Measurements from ENCODE around the gene DLX6. TPM values are rescaled to one million over a fixed set of nuclear protein-coding genes. Genes with fewer than 3 reads are reported as not detected.

DLX6 gene
- total RNA-seq: not detected
- total RNA-seq: 0 reads per million in 2 donors

DNA sequence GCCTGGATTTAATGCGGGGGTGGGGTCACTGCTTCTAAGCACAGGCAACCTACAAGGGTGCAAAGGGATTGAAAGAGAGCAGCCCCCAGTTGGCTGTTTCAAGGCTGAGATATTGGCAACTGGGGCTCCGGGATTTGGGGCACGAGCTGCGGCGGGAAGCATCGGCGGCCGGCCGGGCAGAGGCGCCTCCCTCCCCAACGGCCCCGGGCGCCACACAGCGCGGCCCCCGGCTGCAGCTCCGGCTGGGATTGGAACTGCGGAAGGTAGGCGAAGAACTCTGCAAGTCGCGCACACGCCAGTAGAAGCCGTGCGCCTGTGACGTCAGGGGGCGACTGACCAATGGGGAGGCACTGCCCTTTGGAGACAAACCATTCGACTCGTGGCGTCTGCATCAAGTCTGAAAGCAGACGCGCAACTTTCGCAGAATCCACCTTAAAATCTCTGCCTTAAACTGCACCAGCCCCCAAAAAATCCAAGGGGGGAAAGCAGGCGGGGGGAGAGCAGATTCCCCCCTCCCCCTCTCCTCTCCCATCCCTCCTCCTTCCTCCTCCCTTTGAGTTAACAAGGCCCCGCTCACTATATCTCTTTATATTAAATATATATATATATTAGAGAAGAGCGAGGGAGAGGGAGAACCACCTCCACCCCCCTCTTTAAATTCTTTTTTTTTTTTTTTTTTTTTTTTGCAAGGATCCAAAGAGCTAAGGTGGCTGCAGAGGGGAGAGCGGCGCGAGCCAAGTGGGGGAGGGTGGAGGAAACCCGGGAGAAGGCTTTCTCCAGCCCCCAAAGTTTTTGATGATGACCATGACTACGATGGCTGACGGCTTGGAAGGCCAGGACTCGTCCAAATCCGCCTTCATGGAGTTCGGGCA is at the start of gene DLX6:
Gene DLX6 (plus strand): TSS at position 371 of the 872 bp plus-strand sequence. CDS start 425 bp downstream, at position 796.
- peak within 1 kb of the TSS; percentile 80 for H3K4me3 Mint-ChIP-seq
- H3K9me3 ChIP-seq (ENCODE audit: control insufficient read depth, low read length, poor library complexity, severe bottlenecking): peaks cover 8% of the 10 kb centered on the region
- H3K27ac Mint-ChIP-seq: peak within 1 kb of the TSS; percentile 4
- H3K4me1 Mint-ChIP-seq: peaks cover 5% of the 10 kb centered on the region
- DNase-seq (no peak), ATAC-seq (peak; percentile 25)
- no peaks in the 10 kb centered on the region for H3K36me3 Mint-ChIP-seq (ENCODE audit: low read depth)
- peaks cover 78% of the 10 kb centered on the region for H3K27me3 Mint-ChIP-seq

DNA sequence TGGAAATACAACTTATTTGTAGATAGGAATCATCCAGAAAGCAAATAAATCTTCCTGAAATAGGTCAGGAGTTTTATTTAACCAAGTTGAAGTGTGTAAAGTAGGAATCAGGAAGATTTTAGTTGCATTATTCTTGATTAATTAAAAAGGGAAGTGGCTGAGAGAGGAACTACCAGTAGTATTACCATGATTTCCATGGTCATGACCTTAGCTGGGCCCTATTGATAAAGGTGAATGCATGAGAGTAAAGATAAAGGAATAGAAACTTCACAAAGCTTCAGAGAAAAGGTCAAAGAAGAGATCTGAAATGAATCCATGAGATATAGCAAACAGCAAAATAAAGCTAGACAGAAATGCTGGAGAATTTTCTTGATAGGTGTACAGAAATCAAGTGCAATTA is 46.2 kb upstream of the DLX6 start:
- Mint-ChIP-seq H3K4me3 (no peak overlapping the region), H3K27ac (no peak overlapping the region), H3K36me3 (ENCODE audit: low read depth) (no peaks in the 10 kb centered on the region), H3K27me3 (peaks cover 8% of the 10 kb centered on the region), H3K4me1 (no peaks in the 10 kb centered on the region)
- no peaks in the 10 kb centered on the region for H3K9me3 ChIP-seq (ENCODE audit: control insufficient read depth, low read length, poor library complexity, severe bottlenecking)
- DNase-seq (no peak), ATAC-seq (no peak)

DNA sequence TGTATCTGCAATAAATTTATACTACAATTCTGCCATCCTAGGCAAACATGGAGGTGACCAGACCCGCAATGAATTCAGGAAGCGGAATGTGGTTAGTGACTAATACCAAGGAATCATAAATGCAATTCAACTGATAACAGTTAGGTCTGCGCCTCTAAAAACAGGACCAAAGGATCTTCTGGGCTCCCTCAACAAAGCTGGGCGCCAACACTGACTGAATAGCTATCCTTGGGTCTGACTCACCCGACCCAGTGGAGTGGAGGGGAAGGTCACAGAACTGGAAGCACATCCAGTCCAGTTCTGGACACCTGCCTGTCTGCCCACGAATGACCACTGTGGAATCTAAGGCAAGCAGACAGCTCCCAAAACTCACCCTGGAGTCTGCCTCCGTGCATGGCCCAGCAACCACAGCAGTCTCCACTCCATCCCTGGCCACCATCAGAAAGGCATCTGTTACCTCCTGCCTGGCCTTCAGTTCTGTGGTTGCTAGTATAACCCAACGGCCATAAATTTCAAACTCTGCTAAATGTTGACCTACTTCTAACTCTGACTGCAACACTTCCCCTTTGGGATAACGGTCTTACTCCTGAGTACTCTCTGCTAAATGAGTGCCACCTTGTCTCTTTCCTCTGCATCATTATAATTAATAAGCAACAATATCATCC is 43.0 kb upstream of the DLX6 start:
- H3K27ac Mint-ChIP-seq: no peak overlapping the region
- no peaks in the 10 kb centered on the region for H3K36me3 Mint-ChIP-seq (ENCODE audit: low read depth)
- DNase-seq (no peak), ATAC-seq (no peak)
- H3K27me3 Mint-ChIP-seq: peaks cover 23% of the 10 kb centered on the region
- H3K4me3 Mint-ChIP-seq: no peak overlapping the region
- H3K4me1 Mint-ChIP-seq: no peaks in the 10 kb centered on the region
- no peaks in the 10 kb centered on the region for H3K9me3 ChIP-seq (ENCODE audit: control insufficient read depth, low read length, poor library complexity, severe bottlenecking)

- H3K9me3 ChIP-seq (ENCODE audit: control insufficient read depth, low read length, poor library complexity, severe bottlenecking): no peaks in the 10 kb centered on the region
- no peaks in the 10 kb centered on the region for H3K4me1 Mint-ChIP-seq
- ATAC-seq (no peak), DNase-seq (no peak)
- peaks cover 67% of the 10 kb centered on the region for H3K27me3 Mint-ChIP-seq
- H3K27ac Mint-ChIP-seq: no peak overlapping the region
- H3K4me3 Mint-ChIP-seq: peak overlapping the region; percentile 1
- no peaks in the 10 kb centered on the region for H3K36me3 Mint-ChIP-seq (ENCODE audit: low read depth)
Observed at GRCh38 chr7:96968981-96969380, 36.4 kb upstream of the DLX6 start.

DNA sequence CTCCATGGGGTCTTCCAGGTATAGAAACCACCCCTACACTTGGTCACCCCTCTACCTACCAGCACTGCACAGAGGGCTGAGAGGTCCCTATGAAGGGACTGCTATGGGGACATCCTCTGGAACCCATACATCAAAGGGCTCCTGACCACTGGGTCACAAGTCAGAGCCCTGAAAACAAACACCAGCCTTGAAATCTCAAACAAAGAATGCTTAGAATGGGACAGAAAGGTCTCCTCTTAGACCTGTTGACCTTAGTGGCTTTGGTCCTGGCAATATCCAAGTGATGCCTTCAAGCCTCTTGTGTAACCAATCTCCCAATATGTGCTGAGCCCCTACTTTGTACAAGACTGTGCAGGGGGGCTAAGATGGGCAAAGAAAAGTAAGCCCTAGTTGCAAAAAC is 34.6 kb upstream of the DLX6 start:
- Mint-ChIP-seq H3K4me3 (no peak overlapping the region), H3K36me3 (ENCODE audit: low read depth) (no peaks in the 10 kb centered on the region), H3K4me1 (no peaks in the 10 kb centered on the region), H3K27ac (no peak overlapping the region), H3K27me3 (peaks cover 66% of the 10 kb centered on the region)
- no peak for ATAC-seq
- DNase-seq: no peak
- H3K9me3 ChIP-seq (ENCODE audit: control insufficient read depth, low read length, poor library complexity, severe bottlenecking): no peaks in the 10 kb centered on the region

GRCh38 chr7:96973986-96974385 is 31.4 kb upstream of the DLX6 start:
- Mint-ChIP-seq H3K4me3 (no peak overlapping the region), H3K27ac (no peak overlapping the region), H3K4me1 (no peaks in the 10 kb centered on the region), H3K36me3 (ENCODE audit: low read depth) (no peaks in the 10 kb centered on the region), H3K27me3 (peaks cover 60% of the 10 kb centered on the region)
- no peak for DNase-seq
- ATAC-seq: no peak
- H3K9me3 ChIP-seq (ENCODE audit: control insufficient read depth, low read length, poor library complexity, severe bottlenecking): no peaks in the 10 kb centered on the region

GRCh38 chr7:96976106-96976505 is 29.2 kb upstream of the DLX6 start:
- ATAC-seq: no peak
- H3K4me1 Mint-ChIP-seq: no peaks in the 10 kb centered on the region

GRCh38 chr7:96977445-96977844 is 27.9 kb upstream of the DLX6 start:
- Mint-ChIP-seq H3K27ac (no peak overlapping the region), H3K27me3 (peaks cover 58% of the 10 kb centered on the region), H3K36me3 (ENCODE audit: low read depth) (peaks cover 2% of the 10 kb centered on the region), H3K4me1 (no peaks in the 10 kb centered on the region), H3K4me3 (no peak overlapping the region)
- DNase-seq: no peak
- H3K9me3 ChIP-seq (ENCODE audit: control insufficient read depth, low read length, poor library complexity, severe bottlenecking): no peaks in the 10 kb centered on the region
- no peak for ATAC-seq

More at GRCh38 chr7:96976106-96976505, 29.2 kb upstream of the DLX6 start:
- DNase-seq: no peak
- no peak overlapping the region for H3K4me3 Mint-ChIP-seq
- no peaks in the 10 kb centered on the region for H3K36me3 Mint-ChIP-seq (ENCODE audit: low read depth)
- peaks cover 53% of the 10 kb centered on the region for H3K27me3 Mint-ChIP-seq
- no peak overlapping the region for H3K27ac Mint-ChIP-seq
- H3K9me3 ChIP-seq (ENCODE audit: control insufficient read depth, low read length, poor library complexity, severe bottlenecking): no peaks in the 10 kb centered on the region

DNA sequence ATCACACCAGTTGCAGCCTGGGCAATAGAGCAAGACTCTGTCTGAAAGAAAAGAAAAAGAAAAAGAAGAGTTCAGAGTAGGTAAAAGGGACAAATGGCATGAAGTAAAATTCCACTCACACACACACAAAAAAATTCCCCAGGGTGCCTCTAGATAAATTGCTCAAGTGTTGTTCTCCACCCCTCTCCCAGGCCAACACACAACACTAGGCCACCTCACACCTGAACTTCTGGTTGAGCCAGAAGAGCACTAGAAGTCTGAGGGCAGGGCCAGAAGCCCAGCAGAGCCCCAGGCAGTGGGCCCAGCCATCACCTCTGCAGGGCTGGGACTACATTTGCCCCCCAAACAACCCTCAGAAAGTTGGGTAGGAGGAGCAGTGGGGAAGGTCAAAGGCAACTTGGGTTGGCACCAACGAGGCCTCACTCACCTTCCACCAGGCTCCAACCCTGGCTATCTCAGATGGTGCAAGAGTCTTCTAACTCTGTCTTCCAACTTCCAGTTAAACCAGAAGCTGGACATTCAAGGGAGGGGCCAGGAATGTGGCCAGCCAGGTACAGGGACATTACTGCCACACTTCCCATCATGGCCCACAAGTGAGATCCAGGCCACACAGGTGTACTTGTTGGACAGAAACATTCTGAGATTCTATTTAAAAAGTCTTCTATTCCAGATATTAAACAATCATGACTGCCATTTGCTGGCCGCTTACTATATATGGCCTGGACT is 25.6 kb upstream of the DLX6 start:
- Mint-ChIP-seq H3K36me3 (ENCODE audit: low read depth) (peaks cover 2% of the 10 kb centered on the region), H3K4me1 (no peaks in the 10 kb centered on the region), H3K27ac (no peak overlapping the region), H3K27me3 (peaks cover 54% of the 10 kb centered on the region), H3K4me3 (no peak overlapping the region)
- DNase-seq: no peak
- no peaks in the 10 kb centered on the region for H3K9me3 ChIP-seq (ENCODE audit: control insufficient read depth, low read length, poor library complexity, severe bottlenecking)
- ATAC-seq: no peak

DNA sequence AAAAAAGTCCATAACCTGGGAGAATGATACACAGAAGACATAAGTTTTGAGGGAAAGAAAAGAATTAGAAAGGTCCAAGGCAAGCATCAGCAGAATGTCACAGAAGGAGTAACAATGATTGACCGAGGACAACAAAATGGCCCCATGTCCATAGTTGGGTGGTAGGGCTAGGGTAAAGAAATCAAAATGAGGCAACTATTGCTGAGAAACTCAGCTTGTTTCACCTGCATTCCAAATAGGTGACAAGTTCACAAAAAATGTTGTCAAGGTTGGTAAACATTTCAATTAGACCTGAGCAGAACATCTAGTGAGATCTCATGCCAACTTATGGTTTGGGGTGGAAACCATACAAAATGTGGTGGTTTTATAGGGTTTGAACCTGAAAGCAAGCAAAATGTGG is 22.8 kb upstream of the DLX6 start:
- H3K4me1 Mint-ChIP-seq: no peaks in the 10 kb centered on the region
- H3K9me3 ChIP-seq (ENCODE audit: control insufficient read depth, low read length, poor library complexity, severe bottlenecking): no peaks in the 10 kb centered on the region
- no peak for ATAC-seq
- peaks cover 57% of the 10 kb centered on the region for H3K27me3 Mint-ChIP-seq
- DNase-seq: no peak
- no peak overlapping the region for H3K4me3 Mint-ChIP-seq
- H3K36me3 Mint-ChIP-seq (ENCODE audit: low read depth): peaks cover 2% of the 10 kb centered on the region
- H3K27ac Mint-ChIP-seq: no peak overlapping the region

DNA sequence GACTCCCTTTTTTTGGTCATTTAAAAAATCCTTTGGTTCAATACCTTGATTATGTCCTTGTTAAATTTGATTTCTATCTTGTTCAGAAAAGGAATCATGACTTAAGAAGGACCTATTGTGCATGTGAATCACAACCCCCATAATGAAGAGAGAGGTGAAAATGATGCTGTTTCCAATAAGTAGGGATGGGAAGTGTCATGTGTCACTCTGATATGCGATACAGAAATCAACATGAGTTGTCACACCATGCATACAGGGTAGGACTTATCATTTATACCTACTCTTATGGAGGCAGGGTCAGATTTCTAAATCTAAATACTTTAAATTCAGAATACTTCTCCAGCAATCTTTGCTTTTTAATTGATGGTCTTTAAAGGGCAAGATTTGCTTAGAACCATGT is 19.4 kb upstream of the DLX6 start:
- Mint-ChIP-seq H3K4me3 (no peak overlapping the region), H3K27me3 (peaks cover 73% of the 10 kb centered on the region), H3K36me3 (ENCODE audit: low read depth) (peaks cover 6% of the 10 kb centered on the region), H3K27ac (no peak overlapping the region), H3K4me1 (peaks cover 4% of the 10 kb centered on the region)
- no peak for DNase-seq
- ATAC-seq: no peak
- H3K9me3 ChIP-seq (ENCODE audit: control insufficient read depth, low read length, poor library complexity, severe bottlenecking): no peaks in the 10 kb centered on the region

DNA sequence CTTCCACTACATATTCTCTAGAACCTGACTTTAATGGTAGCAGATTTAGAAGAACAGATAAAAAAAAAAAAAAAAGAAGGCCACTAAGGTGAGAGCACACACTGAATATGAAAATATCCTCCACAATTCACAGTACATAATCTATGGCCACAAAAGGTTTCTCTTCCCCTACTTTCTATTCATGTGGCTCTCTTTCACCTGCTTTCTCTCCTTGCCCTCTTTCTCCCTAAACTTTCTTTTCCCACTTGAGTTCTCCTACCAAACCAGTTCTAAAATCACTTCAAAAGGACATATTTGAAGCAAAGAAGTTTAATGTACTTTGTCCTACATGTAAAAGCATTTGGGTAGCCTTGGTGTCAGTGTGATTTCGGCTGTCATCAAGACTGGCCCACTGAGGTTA is 18.5 kb upstream of the DLX6 start:
- Mint-ChIP-seq H3K27ac (no peak overlapping the region), H3K36me3 (ENCODE audit: low read depth) (peaks cover 4% of the 10 kb centered on the region), H3K27me3 (peaks cover 73% of the 10 kb centered on the region), H3K4me3 (no peak overlapping the region), H3K4me1 (peaks cover 4% of the 10 kb centered on the region)
- DNase-seq: no peak
- ATAC-seq: no peak
- no peaks in the 10 kb centered on the region for H3K9me3 ChIP-seq (ENCODE audit: control insufficient read depth, low read length, poor library complexity, severe bottlenecking)

DNA sequence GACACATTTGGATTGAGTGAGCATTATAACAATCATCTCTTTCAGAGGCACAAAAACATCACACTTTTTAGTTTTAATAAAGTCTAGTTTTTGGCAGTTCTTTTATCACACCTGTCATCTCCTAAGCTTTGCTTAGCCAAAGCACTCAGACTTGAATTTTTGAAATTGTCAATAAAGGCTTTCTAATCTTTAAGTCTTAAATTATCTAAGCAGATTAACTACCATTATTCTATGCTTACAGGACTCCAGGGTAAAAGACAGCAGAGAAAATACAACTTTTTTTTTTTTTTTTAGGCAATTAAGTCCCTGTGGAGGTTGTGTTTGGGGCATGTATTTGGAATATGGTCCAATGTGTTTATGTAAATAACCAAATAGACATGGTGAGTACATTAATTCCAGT is 17.6 kb upstream of the DLX6 start:
- Mint-ChIP-seq H3K27me3 (peaks cover 78% of the 10 kb centered on the region), H3K27ac (no peak overlapping the region), H3K36me3 (ENCODE audit: low read depth) (peaks cover 4% of the 10 kb centered on the region), H3K4me1 (peaks cover 4% of the 10 kb centered on the region), H3K4me3 (no peak overlapping the region)
- ATAC-seq (no peak), DNase-seq (no peak)
- no peaks in the 10 kb centered on the region for H3K9me3 ChIP-seq (ENCODE audit: control insufficient read depth, low read length, poor library complexity, severe bottlenecking)

Data from T-helper 17 cell (primary cell).